Peyer's patch (tissue), 4 donors: ENCODE measurements around the gene STAP2. TPM values are rescaled to one million over a fixed set of nuclear protein-coding genes. Genes with fewer than 3 reads are reported as not detected.

ENCODE experiments used
- DNase-seq, 3 donors: peaks; one replicate each; pipeline ENCODE4 v3.0.0-alpha.2; 2017 to 2019
- H3K27ac ChIP-seq, 4 donors: fragments of 200-600 bp; sonication (generic); one replicate each; pipeline ENCODE4 v1.5.1; 2016 to 2019
- H3K27me3 ChIP-seq, 2 donors: fragments of 200-600 bp; sonication (generic); one replicate each; pipeline ENCODE4 v1.5.1; 2019
- H3K36me3 ChIP-seq, 3 donors: fragments of 200-600 bp; sonication (generic); one replicate each; pipeline ENCODE4 v1.5.1; 2016 to 2019
- H3K4me1 ChIP-seq, 4 donors: fragments of 200-600 bp; sonication (generic); one replicate each; pipeline ENCODE4 v1.5.1; 2016 to 2019
- H3K4me3 ChIP-seq, 4 donors: fragments of 200-600 bp; sonication (generic); 1 replicate in 3 of 4; 2 replicates in 1 of 4; pipeline ENCODE4 v1.5.1; 2016 to 2019; ENCODE audit warnings: mild to moderate bottlenecking in 1 of 4
- H3K9me3 ChIP-seq, 4 donors: fragments of 200-600 bp; sonication (generic); one replicate each; pipeline ENCODE4 v1.5.1; 2016 to 2019; ENCODE audit warnings: mild to moderate bottlenecking in 1 of 4
- POLR2A ChIP-seq, 2 donors: fragments of 450-650 bp; IDR thresholded peaks; one replicate each; pipeline ENCODE4 v1.5.1; 2017; ENCODE audit warnings: antibody characterized with exemption in 2 of 2, mild to moderate bottlenecking in 2 of 2, moderate library complexity in 2 of 2
- total RNA-seq, 4 donors: library from RNA; depleted of rRNA; stranded (reverse); fragments of >200 nt; gene quantifications; one replicate each; pipeline ENCODE4 v1.1.0, GENCODE V29; 2016
- TF ChIP-seq, protein P1 (sequence below), 6 experiments: fragments of 450-650 bp in 4 of 6; fragments of 200-600 bp in 2 of 6; sonication (generic) in 1 of 6; IDR thresholded peaks; one replicate each; pipeline ENCODE4 v1.5.1; 2017 to 2019; ENCODE audit warnings: antibody characterized with exemption in 6 of 6, mild to moderate bottlenecking in 3 of 6, moderate library complexity in 1 of 6

STAP2 gene
- total RNA-seq, 4 donors from 2014 or later, result 90.8 to 227 (median 134) TPM

DNA sequence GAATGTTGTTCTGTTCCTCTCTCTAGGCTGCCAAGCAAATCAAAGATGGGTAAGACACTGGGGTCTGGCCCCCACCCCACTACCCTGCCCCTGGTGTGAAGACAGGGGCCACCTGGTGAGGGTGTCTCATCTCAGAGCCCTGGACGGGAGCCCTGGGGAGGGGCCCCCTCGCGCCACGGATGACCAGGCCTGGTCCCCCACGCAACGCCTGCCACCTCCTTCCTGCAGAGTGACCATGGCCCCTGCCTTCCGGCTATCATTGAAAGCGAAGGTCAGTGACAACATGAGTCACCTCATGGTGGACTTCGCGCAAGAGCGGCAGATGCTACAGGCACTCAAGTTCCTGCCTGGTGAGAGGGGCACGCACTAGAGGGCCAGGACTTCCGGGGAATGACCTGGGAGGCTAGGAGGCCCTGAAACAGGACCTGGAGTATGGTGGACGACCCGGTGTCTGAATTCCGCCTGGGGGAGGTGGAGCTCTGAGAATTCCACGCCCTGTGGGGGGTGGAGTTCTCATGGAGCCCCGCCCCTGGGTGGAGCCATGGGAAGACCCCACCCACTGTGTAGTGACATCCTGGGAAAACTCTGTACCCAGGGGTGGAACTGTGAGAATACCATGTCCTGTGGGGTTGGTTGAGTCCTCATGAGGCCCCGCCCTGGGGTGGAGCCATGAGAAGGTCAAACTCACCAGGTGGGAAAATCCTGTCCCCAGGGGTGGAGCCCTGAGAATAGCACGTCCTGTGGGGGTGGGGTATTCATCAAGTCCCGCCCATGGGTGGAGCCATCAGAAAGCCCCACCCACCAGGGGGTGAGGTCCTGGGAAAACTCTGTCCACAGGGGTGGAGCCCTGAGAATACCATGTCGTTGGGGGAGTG lies 28.1 kb downstream of the STAP2 start:
- no peak for DNase-seq
- TF ChIP-seq POLR2A (IDR thresholded peaks at IDR 0.05), result no peak
- TF ChIP-seq, protein P1, sequence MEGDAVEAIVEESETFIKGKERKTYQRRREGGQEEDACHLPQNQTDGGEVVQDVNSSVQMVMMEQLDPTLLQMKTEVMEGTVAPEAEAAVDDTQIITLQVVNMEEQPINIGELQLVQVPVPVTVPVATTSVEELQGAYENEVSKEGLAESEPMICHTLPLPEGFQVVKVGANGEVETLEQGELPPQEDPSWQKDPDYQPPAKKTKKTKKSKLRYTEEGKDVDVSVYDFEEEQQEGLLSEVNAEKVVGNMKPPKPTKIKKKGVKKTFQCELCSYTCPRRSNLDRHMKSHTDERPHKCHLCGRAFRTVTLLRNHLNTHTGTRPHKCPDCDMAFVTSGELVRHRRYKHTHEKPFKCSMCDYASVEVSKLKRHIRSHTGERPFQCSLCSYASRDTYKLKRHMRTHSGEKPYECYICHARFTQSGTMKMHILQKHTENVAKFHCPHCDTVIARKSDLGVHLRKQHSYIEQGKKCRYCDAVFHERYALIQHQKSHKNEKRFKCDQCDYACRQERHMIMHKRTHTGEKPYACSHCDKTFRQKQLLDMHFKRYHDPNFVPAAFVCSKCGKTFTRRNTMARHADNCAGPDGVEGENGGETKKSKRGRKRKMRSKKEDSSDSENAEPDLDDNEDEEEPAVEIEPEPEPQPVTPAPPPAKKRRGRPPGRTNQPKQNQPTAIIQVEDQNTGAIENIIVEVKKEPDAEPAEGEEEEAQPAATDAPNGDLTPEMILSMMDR (IDR thresholded peaks at IDR 0.05), result no peak
- Histone ChIP-seq H3K9me3 (no peaks in the 10 kb centered on the region), H3K4me1 (no peaks in the 10 kb centered on the region), H3K4me3 (no peak overlapping the region), H3K27ac (no peak overlapping the region), H3K27me3 (no peaks in the 10 kb centered on the region), H3K36me3 (no peaks in the 10 kb centered on the region)

GRCh38 chr19:4305659-4306058 lies 33.0 kb downstream of the STAP2 start:
- DNase-seq, result no peak
- Histone ChIP-seq H3K4me1 (peaks cover 0 to 7% (median 3%) of the 10 kb centered on the region in 4 donors), H3K27ac (no peak overlapping the region), H3K27me3 (no peaks in the 10 kb centered on the region), H3K9me3 (no peaks in the 10 kb centered on the region), H3K36me3 (no peaks in the 10 kb centered on the region), H3K4me3 (no peak overlapping the region)
- TF ChIP-seq, protein P1 (IDR thresholded peaks at IDR 0.05), result no peak
- TF ChIP-seq POLR2A (IDR thresholded peaks at IDR 0.05), result no peak

- no peaks in the 10 kb centered on the region for H3K9me3 ChIP-seq
- no peaks in the 10 kb centered on the region for H3K36me3 ChIP-seq
Measured at GRCh38 chr19:4305257-4305612, 33.4 kb downstream of the STAP2 start.

DNA sequence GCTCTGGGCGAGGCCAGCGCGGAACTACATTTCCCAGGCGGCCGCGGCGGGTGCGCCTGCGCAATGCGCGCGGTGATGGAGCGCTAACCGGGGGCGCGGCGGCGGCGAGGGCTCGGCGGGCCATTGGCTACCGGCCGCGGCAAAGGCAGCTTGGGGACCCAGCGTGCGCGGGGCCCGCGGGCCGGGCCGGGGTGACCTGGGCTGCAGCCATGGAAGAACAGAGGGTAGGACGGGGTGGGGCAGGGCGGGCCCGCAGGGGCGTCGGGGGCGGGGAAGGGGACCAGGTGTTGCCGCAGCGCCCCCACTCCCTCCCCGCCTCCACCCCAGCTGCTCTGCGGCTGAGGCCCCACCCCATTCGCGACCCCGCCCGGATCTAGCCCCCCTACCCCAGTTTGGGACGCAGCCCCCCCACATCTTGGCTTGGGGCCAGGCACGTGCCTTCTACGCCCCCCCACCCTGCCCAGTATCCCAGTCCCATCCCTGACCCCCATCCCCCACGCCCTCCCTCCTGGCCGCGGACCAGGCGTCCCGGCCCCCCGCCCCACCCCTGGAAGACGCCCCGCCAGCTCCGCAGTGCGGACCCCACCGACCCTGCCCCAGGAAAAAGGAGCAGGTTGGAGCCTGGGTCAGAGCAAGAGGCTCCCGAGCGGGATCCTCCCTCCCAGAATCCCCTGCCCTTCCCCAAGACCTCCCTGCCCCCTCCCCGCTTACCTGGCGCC lies 33.9 kb downstream of the STAP2 start, which contains the start of gene FSD1:
TSS of gene FSD1 (plus strand) at position 61 of the 719 bp plus-strand sequence. CDS start at position 210, 149 bp downstream.
- peak in 2 of 3 donors; percentile 42 to 68 for DNase-seq
- Histone ChIP-seq H3K9me3 (no peaks in the 10 kb centered on the region), H3K4me1 (peaks cover 0 to 7% (median 3%) of the 10 kb centered on the region in 4 donors), H3K27ac (peak within 1 kb of the TSS in 3 of 4 donors; percentile 1 to 41 (median 25)), H3K36me3 (no peaks in the 10 kb centered on the region), H3K27me3 (no peaks in the 10 kb centered on the region), H3K4me3 (peak within 1 kb of the TSS; percentile 24 to 59 (median 44))
- no peak for TF ChIP-seq POLR2A (IDR thresholded peaks at IDR 0.05)
- TF ChIP-seq, protein P1 (IDR thresholded peaks at IDR 0.05), result no peak

More at GRCh38 chr19:4305257-4305612, 33.4 kb downstream of the STAP2 start:
- Histone ChIP-seq H3K27ac (no peak overlapping the region), H3K27me3 (no peaks in the 10 kb centered on the region), H3K4me1 (peaks cover 0 to 7% (median 3%) of the 10 kb centered on the region in 4 donors), H3K4me3 (no peak overlapping the region)
- TF ChIP-seq, protein P1 (IDR thresholded peaks at IDR 0.05), result no peak
- TF ChIP-seq POLR2A (IDR thresholded peaks at IDR 0.05), result no peak
- no peak for DNase-seq

- Histone ChIP-seq H3K27me3 (no peaks in the 10 kb centered on the region), H3K4me3 (peak overlapping the region; percentile 24 to 59 (median 44)), H3K4me1 (peaks cover 0 to 7% (median 3%) of the 10 kb centered on the region in 4 donors), H3K27ac (peak overlapping the region in 3 of 4 donors; percentile 1 to 41 (median 25)), H3K36me3 (no peaks in the 10 kb centered on the region), H3K9me3 (no peaks in the 10 kb centered on the region)
- TF ChIP-seq, protein P1 (IDR thresholded peaks at IDR 0.05), result no peak
- TF ChIP-seq POLR2A (IDR thresholded peaks at IDR 0.05), result no peak
- peak in 2 of 3 donors; percentile 18 to 73 for DNase-seq
Measured at GRCh38 chr19:4303819-4304537, 34.6 kb downstream of the STAP2 start.
